Endothelial cell of umbilical vein (primary cell): ENCODE measurements around the gene CYP20A1. TPM values are rescaled to one million over a fixed set of nuclear protein-coding genes. Genes with fewer than 3 reads are reported as not detected.
"Not testable (repeated sequence)": the region's sequence is repeated elsewhere in the genome, so short reads cannot be mapped to it uniquely, and the experiment has no call there.

ENCODE experiments used
- BruUV-seq: library from RNA; stranded (reverse); fragments of 400-500 nt; replicated peaks from 2 replicates; lab custom pipeline; 2021; lab: Mats Ljungman, UMichigan
- CTCF ChIA-PET: fragments of 300-600, 350-600 bp; sonication (Branson Sonifier 250); formaldehyde crosslinking; loops from one replicate; lab custom pipeline; 2021; ENCODE audit warnings: antibody characterized with exemption, inconsistent platforms; lab: Charles Lee
- POLR2A ChIA-PET: fragments of 300-600, 350-600 bp; sonication (Branson Sonifier 250); formaldehyde crosslinking; loops from one replicate; lab custom pipeline; 2021; ENCODE audit warnings: antibody characterized with exemption, inconsistent platforms; lab: Charles Lee
- DNase-seq: peaks from one replicate; pipeline ENCODE4 v3.0.0-alpha.2; 2011; ENCODE audit warnings: low read depth, low spot score
- FAIRE-seq: peaks from 2 replicates; lab custom pipeline; 2011; peaks lifted over from hg19 to GRCh38; lab: Jason Lieb, UNC
- H2AFZ ChIP-seq: 2 replicates; pipeline ENCODE4 v1.6.0; 2012; ENCODE audit warnings: low read depth, low read length, control low read depth, inconsistent platforms
- H3K27ac ChIP-seq: 2 replicates; pipeline ENCODE4 v1.5.1; 2011; ENCODE audit warnings: low read depth, mild to moderate bottlenecking, control low read depth, low read length, moderate library complexity; ENCODE audit not compliant: insufficient read depth
- H3K27me3 ChIP-seq, 2 experiments: 2 replicates each; pipeline versions ENCODE4 v1.6.0 to v1.6.1; 2011; ENCODE audit warnings: low read length in 2 of 2, mixed read lengths in 1 of 2; ENCODE audit not compliant: control insufficient read depth in 2 of 2, insufficient read depth in 2 of 2
- H3K36me3 ChIP-seq, 2 experiments: 2 replicates in 1 of 2; 3 replicates in 1 of 2; pipeline ENCODE4 v1.5.1; 2011; ENCODE audit warnings: low read length in 2 of 2, mild to moderate bottlenecking in 1 of 2, moderate library complexity in 1 of 2; ENCODE audit not compliant: control insufficient read depth in 2 of 2, insufficient read depth in 2 of 2; ENCODE audit errors: extremely low read depth in 1 of 2
- H3K4me1 ChIP-seq: 3 replicates; pipeline ENCODE4 v1.5.1; 2011; ENCODE audit warnings: mild to moderate bottlenecking, low read length; ENCODE audit not compliant: control insufficient read depth, insufficient read depth; ENCODE audit errors: extremely low read depth
- H3K4me2 ChIP-seq: 2 replicates; pipeline ENCODE4 v1.6.1; 2011; ENCODE audit warnings: low read length, control low read depth, mixed read lengths; ENCODE audit not compliant: insufficient read depth
- H3K4me3 ChIP-seq, 3 experiments: fragments of 200-600 bp in 1 of 3; sonication (generic), shearing (Covaris generic) in 1 of 3; replicated peaks in 1 of 3; 2 replicates each; pipeline ENCODE4 v1.5.1; 2011 to 2016; ENCODE audit warnings: control low read depth in 3 of 3, low read length in 3 of 3, mild to moderate bottlenecking in 2 of 3, inconsistent platforms in 1 of 3, low read depth in 1 of 3, moderate library complexity in 1 of 3; ENCODE audit not compliant: insufficient read depth in 1 of 3
- H3K79me2 ChIP-seq: 2 replicates; pipeline ENCODE4 v1.6.0; 2012; ENCODE audit warnings: low read length, inconsistent platforms; ENCODE audit not compliant: control insufficient read depth, insufficient read depth
- H3K9ac ChIP-seq: replicated peaks from 2 replicates; pipeline ENCODE3; 2011; ENCODE audit warnings: low read length, control low read depth; ENCODE audit not compliant: insufficient read depth; ENCODE audit errors: extremely low read depth
- H3K9me1 ChIP-seq: replicated peaks from 3 replicates; pipeline ENCODE4 v1.6.0; 2011; ENCODE audit warnings: mild to moderate bottlenecking, low read length; ENCODE audit not compliant: control insufficient read depth, insufficient read depth; ENCODE audit errors: extremely low read depth
- H3K9me3 ChIP-seq: replicated peaks from 2 replicates; pipeline ENCODE4 v1.5.1; 2012; ENCODE audit warnings: low read length, inconsistent platforms; ENCODE audit not compliant: control insufficient read depth, insufficient read depth
- H4K20me1 ChIP-seq: replicated peaks from 2 replicates; pipeline ENCODE3; 2011; ENCODE audit warnings: mild to moderate bottlenecking, low read length; ENCODE audit not compliant: control insufficient read depth, insufficient read depth; ENCODE audit errors: extremely low read depth
- EZH2 ChIP-seq: IDR thresholded peaks from 2 replicates; pipeline ENCODE4 v1.6.1; 2012; ENCODE audit warnings: borderline replicate concordance, low read depth, mild to moderate bottlenecking, moderate library complexity, low read length, inconsistent platforms; ENCODE audit not compliant: severe bottlenecking
- FOS ChIP-seq: IDR thresholded peaks from 2 replicates; pipeline ENCODE4 v1.6.1; 2011; ENCODE audit warnings: mild to moderate bottlenecking, low read length, moderate library complexity, borderline replicate concordance; ENCODE audit not compliant: insufficient read depth
- GATA2 ChIP-seq: IDR thresholded peaks from 2 replicates; pipeline ENCODE4 v1.7.0; 2011; ENCODE audit warnings: low read depth, mild to moderate bottlenecking, moderate library complexity, mixed read lengths, low read length; ENCODE audit not compliant: insufficient read length, insufficient read depth
- JUN ChIP-seq: IDR thresholded peaks from 2 replicates; pipeline ENCODE4 v1.6.1; 2011; ENCODE audit warnings: borderline replicate concordance, low read depth; ENCODE audit not compliant: insufficient read length, insufficient read depth
- MYC ChIP-seq: IDR thresholded peaks from one replicate; pipeline ENCODE4 v1.6.1; 2011; ENCODE audit warnings: mild to moderate bottlenecking, low read depth, low read length
- POLR2A ChIP-seq: IDR thresholded peaks from 2 replicates; pipeline ENCODE4 v1.6.1; 2012; ENCODE audit warnings: low read depth, mild to moderate bottlenecking, control low read depth, low read length
- POLR2AphosphoS5 ChIP-seq: IDR thresholded peaks from 2 replicates; pipeline ENCODE4 v1.6.1; 2012; ENCODE audit warnings: low read depth, mild to moderate bottlenecking, control low read depth, low read length, moderate library complexity; ENCODE audit not compliant: insufficient read depth
- dilution Hi-C: fragments of 300-500 bp; cut with MboI; formaldehyde crosslinking; loops from one replicate; pipeline ENCODE4 v1.15.0; 2019; ENCODE audit warnings: low sequenced_read_pairs; ENCODE audit not compliant: extremely low pct_ligation_motif_present
- intact Hi-C: fragments of 100-400 bp; cut with micrococcal nuclease; formaldehyde crosslinking; loops from one replicate; pipeline ENCODE4 v1.10.0; 2022
- polyA plus RNA-seq, 4 experiments: library from polyadenylated mRNA; depleted of rRNA in 3 of 4; stranded (reverse) in 3 of 4; unstranded in 1 of 4; fragments of >200 nt; gene quantifications; 2 replicates each; pipeline versions ENCODE4 v1.2.1 to v1.2.3, GENCODE V29; 2011 to 2012; ENCODE audit warnings: missing spikeins in 1 of 4
- total RNA-seq: library from RNA; stranded (reverse); gene quantifications from 2 replicates; pipeline ENCODE4 v1.2.3, GENCODE V29; 2021
- TF ChIP-seq, protein P1 (sequence below), 2 donors: IDR thresholded peaks; 1 replicate in 1 of 2; 2 replicates in 1 of 2; pipeline ENCODE4 v1.5.1; 2011; ENCODE audit warnings: low read length in 2 of 2, mild to moderate bottlenecking in 2 of 2, moderate library complexity in 2 of 2, control low read depth in 1 of 2, inconsistent platforms in 1 of 2, low read depth in 1 of 2; ENCODE audit not compliant: insufficient read depth in 1 of 2; ENCODE audit errors: extremely low read depth in 1 of 2
- TF ChIP-seq, protein P2 (sequence below): IDR thresholded peaks from 2 replicates; pipeline ENCODE4 v1.6.1; 2011; ENCODE audit not compliant: insufficient read depth, insufficient read length

Gene CYP20A1
- total and polyA plus RNA-seq, 2 donors (not counting 3 experiments of a cell fraction or from before 2014, with no cell fraction given): 9.6 to 26.5 TPM

DNA sequence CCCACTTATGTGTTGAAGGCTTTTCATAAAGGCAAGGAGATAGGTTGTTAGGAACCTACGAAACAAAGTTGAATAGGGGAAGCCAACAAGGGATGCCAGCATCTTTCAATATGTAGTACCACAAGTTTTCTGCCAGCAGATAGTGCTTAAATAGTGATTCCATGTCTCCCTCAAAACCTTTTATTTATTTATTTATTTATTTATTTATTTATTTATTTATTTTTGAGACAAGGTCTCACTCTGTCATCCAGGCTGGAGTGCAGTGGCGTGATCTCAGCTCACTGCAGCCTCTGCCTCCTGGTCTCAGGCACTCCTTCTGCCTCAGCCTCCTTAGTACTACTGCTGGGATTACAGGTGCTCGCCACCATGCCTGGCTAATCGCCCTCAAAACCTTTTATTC, 103.6 kb downstream of the CYP20A1 start:
- H2AFZ ChIP-seq, FAIRE-seq, H3K9me3 ChIP-seq, H3K9me1 ChIP-seq, H3K36me3 ChIP-seq, H3K9ac ChIP-seq, H3K27ac ChIP-seq, H3K4me3 ChIP-seq, H3K27me3 ChIP-seq, H3K4me2 ChIP-seq, intact Hi-C loops, BruUV-seq, dilution Hi-C loops, DNase-seq, H4K20me1 ChIP-seq, POLR2A ChIA-PET: not testable (repeated sequence)
- Histone ChIP-seq H3K4me1 (peaks cover 25% of the 10 kb centered on the region), H3K79me2 (peaks cover 61% of the 10 kb centered on the region)
- CTCF ChIA-PET: interaction anchor here (1.4 kb wide), 1 partner anchor 19 kb away, joined by 3 read pairs; no protein-coding TSS in a partner anchor

DNA sequence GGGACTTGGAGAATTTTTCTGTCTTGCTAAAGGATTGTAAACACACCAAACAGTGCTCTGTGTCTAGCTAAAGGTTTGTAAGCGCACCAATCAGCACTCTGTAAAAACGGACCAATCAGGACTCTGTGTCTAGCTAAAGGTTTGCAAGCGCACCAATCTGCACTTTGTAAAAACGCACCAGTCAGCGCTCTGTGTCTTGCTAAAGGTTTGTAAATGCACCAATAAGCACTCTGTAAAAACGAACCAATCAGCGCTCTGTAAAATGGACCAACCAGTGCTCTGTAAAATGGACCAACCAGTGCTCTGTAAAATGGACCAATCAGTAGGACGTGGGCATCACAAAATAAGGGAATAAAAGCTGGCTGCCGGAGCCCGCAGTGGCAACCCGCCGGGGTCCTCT, 105.8 kb downstream of the CYP20A1 start:
- Histone ChIP-seq H3K9me3 (no peaks in the 10 kb centered on the region), H3K79me2 (peaks cover 54% of the 10 kb centered on the region), H4K20me1 (no peaks in the 10 kb centered on the region), H3K36me3 (no peaks in the 10 kb centered on the region), H3K27ac (no peak overlapping the region), H3K4me1 (peaks cover 23% of the 10 kb centered on the region), H3K4me2 (no peak overlapping the region), H2AFZ (no peak overlapping the region), H3K9me1 (no peaks in the 10 kb centered on the region), H3K27me3 (no peaks in the 10 kb centered on the region), H3K9ac (no peak overlapping the region), H3K4me3 (no peak overlapping the region)
- TF ChIP-seq POLR2A (no peak), MYC (no peak), POLR2AphosphoS5 (no peak), EZH2 (no peak), FOS (no peak), JUN (no peak), GATA2 (no peak)
- TF ChIP-seq, protein P1, sequence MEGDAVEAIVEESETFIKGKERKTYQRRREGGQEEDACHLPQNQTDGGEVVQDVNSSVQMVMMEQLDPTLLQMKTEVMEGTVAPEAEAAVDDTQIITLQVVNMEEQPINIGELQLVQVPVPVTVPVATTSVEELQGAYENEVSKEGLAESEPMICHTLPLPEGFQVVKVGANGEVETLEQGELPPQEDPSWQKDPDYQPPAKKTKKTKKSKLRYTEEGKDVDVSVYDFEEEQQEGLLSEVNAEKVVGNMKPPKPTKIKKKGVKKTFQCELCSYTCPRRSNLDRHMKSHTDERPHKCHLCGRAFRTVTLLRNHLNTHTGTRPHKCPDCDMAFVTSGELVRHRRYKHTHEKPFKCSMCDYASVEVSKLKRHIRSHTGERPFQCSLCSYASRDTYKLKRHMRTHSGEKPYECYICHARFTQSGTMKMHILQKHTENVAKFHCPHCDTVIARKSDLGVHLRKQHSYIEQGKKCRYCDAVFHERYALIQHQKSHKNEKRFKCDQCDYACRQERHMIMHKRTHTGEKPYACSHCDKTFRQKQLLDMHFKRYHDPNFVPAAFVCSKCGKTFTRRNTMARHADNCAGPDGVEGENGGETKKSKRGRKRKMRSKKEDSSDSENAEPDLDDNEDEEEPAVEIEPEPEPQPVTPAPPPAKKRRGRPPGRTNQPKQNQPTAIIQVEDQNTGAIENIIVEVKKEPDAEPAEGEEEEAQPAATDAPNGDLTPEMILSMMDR (IDR thresholded peaks at IDR 0.05; ENCODE audit: extremely low read depth in 1 of 2, insufficient read depth in 1 of 2, low read depth in 1 of 2, low read length in 2 of 2): no peak
- TF ChIP-seq, protein P2, sequence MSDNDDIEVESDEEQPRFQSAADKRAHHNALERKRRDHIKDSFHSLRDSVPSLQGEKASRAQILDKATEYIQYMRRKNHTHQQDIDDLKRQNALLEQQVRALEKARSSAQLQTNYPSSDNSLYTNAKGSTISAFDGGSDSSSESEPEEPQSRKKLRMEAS: no peak
- FAIRE-seq (no peak), DNase-seq (no peak)
- POLR2A ChIA-PET: no interaction called here
- CTCF ChIA-PET: no interaction called here
- intact Hi-C loops: no loop called here
- BruUV-seq: no TSS peak
- dilution Hi-C loops: no loop called here
